Thyroid gland (tissue), 4 donors: ENCODE results near the gene LLPH. TPM values are rescaled to one million over a fixed set of nuclear protein-coding genes. Genes with fewer than 3 reads are reported as not detected.

Experiments used
- DNase-seq, 2 donors: peaks; one replicate each; pipeline ENCODE4 v3.0.0-alpha.2; 2019
- H3K27ac ChIP-seq, 3 donors: fragments of 200-600 bp; sonication (generic); 1 replicate in 2 of 3; 2 replicates in 1 of 3; pipeline ENCODE4 v1.5.1; 2016 to 2019; ENCODE audit warnings: mild to moderate bottlenecking in 1 of 3, moderate library complexity in 1 of 3
- H3K27me3 ChIP-seq: fragments of 200-600 bp; sonication (generic); one replicate; pipeline ENCODE4 v1.5.1; 2019
- H3K36me3 ChIP-seq, 2 donors: fragments of 200-600 bp; sonication (generic); one replicate each; pipeline ENCODE4 v1.5.1; 2016 to 2019
- H3K4me1 ChIP-seq, 2 donors: fragments of 200-600 bp; sonication (generic); one replicate each; pipeline ENCODE4 v1.5.1; 2017 to 2019
- H3K4me3 ChIP-seq, 3 donors: fragments of 200-600 bp; sonication (generic); replicated peaks in 1 of 3; 1 replicate in 2 of 3; 2 replicates in 1 of 3; pipeline ENCODE4 v1.5.1; 2016; ENCODE audit warnings: mild to moderate bottlenecking in 1 of 3
- H3K9me3 ChIP-seq: fragments of 200-600 bp; sonication (generic); one replicate; pipeline ENCODE4 v1.5.1; 2017
- POLR2A ChIP-seq, 2 donors: fragments of 450-650 bp; IDR thresholded peaks; one replicate each; pipeline ENCODE4 v1.6.1; 2017; ENCODE audit warnings: antibody characterized with exemption in 2 of 2, mild to moderate bottlenecking in 2 of 2, moderate library complexity in 1 of 2
- WGBS, 2 donors: methylation state at CpG; one replicate each; pipeline ENCODE4 v1.1.5; 2017; 5-methylcytosine and 5-hydroxymethylcytosine counted together
- intact Hi-C: fragments of 100-400 bp; cut with DNase I; formaldehyde crosslinking; loops from one replicate; pipeline ENCODE4 v1.15.1; 2023
- total RNA-seq, 4 donors: library from RNA; depleted of rRNA; stranded (reverse); fragments of >200 nt; gene quantifications; one replicate each; pipeline ENCODE4 v1.2.3, GENCODE V29; 2016
- TF ChIP-seq, protein P1 (sequence below), 6 experiments: fragments of 200-600 bp in 3 of 6; fragments of 450-650 bp in 3 of 6; sonication (generic) in 3 of 6; IDR thresholded peaks; one replicate each; pipeline ENCODE4 v1.5.1; 2016 to 2019; ENCODE audit warnings: antibody characterized with exemption in 6 of 6, mild to moderate bottlenecking in 2 of 6, inconsistent platforms in 1 of 6, moderate library complexity in 1 of 6

LLPH gene
- total RNA-seq, 4 donors from 2014 or later = 4.5 to 15.0 (median 6.3) TPM

GRCh38 chr12:66142826-66143225 lies 12.3 kb upstream of the LLPH start:
- DNase-seq = no peak
- Histone ChIP-seq H3K27ac (no peak overlapping the region), H3K36me3 (peaks cover 0 to 9% of the 10 kb centered on the region in 2 donors), H3K4me3 (no peak overlapping the region), H3K9me3 (no peaks in the 10 kb centered on the region), H3K4me1 (peaks cover 0 to 13% of the 10 kb centered on the region in 2 donors), H3K27me3 (no peaks in the 10 kb centered on the region)
- no peak for TF ChIP-seq POLR2A (IDR thresholded peaks at IDR 0.05)
- TF ChIP-seq, protein P1, sequence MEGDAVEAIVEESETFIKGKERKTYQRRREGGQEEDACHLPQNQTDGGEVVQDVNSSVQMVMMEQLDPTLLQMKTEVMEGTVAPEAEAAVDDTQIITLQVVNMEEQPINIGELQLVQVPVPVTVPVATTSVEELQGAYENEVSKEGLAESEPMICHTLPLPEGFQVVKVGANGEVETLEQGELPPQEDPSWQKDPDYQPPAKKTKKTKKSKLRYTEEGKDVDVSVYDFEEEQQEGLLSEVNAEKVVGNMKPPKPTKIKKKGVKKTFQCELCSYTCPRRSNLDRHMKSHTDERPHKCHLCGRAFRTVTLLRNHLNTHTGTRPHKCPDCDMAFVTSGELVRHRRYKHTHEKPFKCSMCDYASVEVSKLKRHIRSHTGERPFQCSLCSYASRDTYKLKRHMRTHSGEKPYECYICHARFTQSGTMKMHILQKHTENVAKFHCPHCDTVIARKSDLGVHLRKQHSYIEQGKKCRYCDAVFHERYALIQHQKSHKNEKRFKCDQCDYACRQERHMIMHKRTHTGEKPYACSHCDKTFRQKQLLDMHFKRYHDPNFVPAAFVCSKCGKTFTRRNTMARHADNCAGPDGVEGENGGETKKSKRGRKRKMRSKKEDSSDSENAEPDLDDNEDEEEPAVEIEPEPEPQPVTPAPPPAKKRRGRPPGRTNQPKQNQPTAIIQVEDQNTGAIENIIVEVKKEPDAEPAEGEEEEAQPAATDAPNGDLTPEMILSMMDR (IDR thresholded peaks at IDR 0.05) = no peak
- intact Hi-C loops = no loop called here

- peaks cover 0 to 13% of the 10 kb centered on the region in 2 donors for H3K4me1 ChIP-seq
- TF ChIP-seq, protein P1 (IDR thresholded peaks at IDR 0.05) = no peak
- TF ChIP-seq POLR2A (IDR thresholded peaks at IDR 0.05) = no peak
- no peak overlapping the region for H3K27ac ChIP-seq
- WGBS, 2 donors = 96 to 98% methylated on average over 2 of the region's 2 CpGs
- no peaks in the 10 kb centered on the region for H3K9me3 ChIP-seq
- no peak overlapping the region for H3K4me3 ChIP-seq
- intact Hi-C loops = no loop called here
- H3K36me3 ChIP-seq = peaks cover 6 to 15% of the 10 kb centered on the region in 2 donors
- no peak for DNase-seq
- H3K27me3 ChIP-seq = no peaks in the 10 kb centered on the region
These were observed 10.7 kb upstream of the LLPH start for GRCh38 chr12:66141299-66141698.

DNA sequence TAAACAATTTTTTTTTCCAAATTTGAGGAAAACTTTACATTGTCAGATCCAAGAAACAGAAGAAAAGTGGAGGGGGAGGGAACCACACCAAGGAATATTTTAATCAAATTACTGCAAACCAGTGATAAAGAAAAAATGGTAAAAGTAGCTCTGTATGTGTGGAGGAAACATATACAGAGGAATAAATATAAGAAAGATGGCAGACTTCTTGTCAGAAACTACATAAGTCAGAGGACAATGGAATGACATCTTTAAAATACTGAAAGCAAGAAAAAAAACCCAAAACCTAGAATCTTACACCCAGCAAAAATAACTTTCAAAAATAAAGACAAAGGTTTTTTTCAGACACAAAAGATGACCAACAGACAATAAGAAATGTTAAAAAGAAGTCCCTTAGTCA lies 10.2 kb upstream of the LLPH start:
- Histone ChIP-seq H3K27me3 (no peaks in the 10 kb centered on the region), H3K9me3 (no peaks in the 10 kb centered on the region), H3K36me3 (peaks cover 6 to 15% of the 10 kb centered on the region in 2 donors), H3K4me3 (no peak overlapping the region), H3K27ac (no peak overlapping the region), H3K4me1 (peaks cover 0 to 13% of the 10 kb centered on the region in 2 donors)
- no peak for DNase-seq
- no peak for TF ChIP-seq POLR2A (IDR thresholded peaks at IDR 0.05)
- TF ChIP-seq, protein P1 (IDR thresholded peaks at IDR 0.05) = no peak
- intact Hi-C loops = no loop called here

- Histone ChIP-seq H3K27ac (no peak overlapping the region), H3K9me3 (no peaks in the 10 kb centered on the region), H3K4me1 (peaks cover 0 to under 1% of the 10 kb centered on the region in 2 donors), H3K27me3 (no peaks in the 10 kb centered on the region), H3K4me3 (no peak overlapping the region), H3K36me3 (peaks cover 6 to 15% of the 10 kb centered on the region in 2 donors)
- 94 to 97% methylated on average over 2 of the region's 2 CpGs for WGBS, 2 donors
- intact Hi-C loops = no loop called here
- TF ChIP-seq POLR2A (IDR thresholded peaks at IDR 0.05) = no peak
- TF ChIP-seq, protein P1 (IDR thresholded peaks at IDR 0.05) = no peak
- no peak for DNase-seq
These were observed 8.8 kb upstream of the LLPH start for GRCh38 chr12:66139328-66139727.

GRCh38 chr12:66137937-66138336 lies 7.4 kb upstream of the LLPH start:
- 98 to 99% methylated on average over 3 of the region's 3 CpGs for WGBS, 2 donors
- no peaks in the 10 kb centered on the region for H3K9me3 ChIP-seq
- no peak overlapping the region for H3K4me3 ChIP-seq
- no peaks in the 10 kb centered on the region for H3K4me1 ChIP-seq
- intact Hi-C loops = no loop called here
- TF ChIP-seq, protein P1 (IDR thresholded peaks at IDR 0.05) = no peak
- no peak for TF ChIP-seq POLR2A (IDR thresholded peaks at IDR 0.05)
- H3K36me3 ChIP-seq = peaks cover 6 to 15% of the 10 kb centered on the region in 2 donors
- H3K27me3 ChIP-seq = no peaks in the 10 kb centered on the region
- H3K27ac ChIP-seq = no peak overlapping the region
- no peak for DNase-seq
